H1 (cell line): ENCODE data around the gene MLH3. TPM values are rescaled to one million over a fixed set of nuclear protein-coding genes. Genes with fewer than 3 reads are reported as not detected.

Source experiments
- CTCF ChIA-PET: fragments of 300-600 bp; sonication (Branson Sonifier 250); formaldehyde crosslinking; loops from one replicate; lab custom pipeline; 2021; ENCODE audit not compliant: partially characterized antibody; lab: Charles Lee
- POLR2A ChIA-PET: fragments of 300-600 bp; sonication (Branson Sonifier 250); formaldehyde crosslinking; loops from one replicate; lab custom pipeline; 2021; ENCODE audit warnings: inconsistent platforms; ENCODE audit not compliant: partially characterized antibody; lab: Charles Lee
- DNase-seq, 2 experiments: peaks; one replicate each; pipeline versions ENCODE4 v3.0.0 to v3.0.0-alpha.2; 2010 to 2022; ENCODE audit warnings: low spot score in 2 of 2, low read depth in 1 of 2, mixed read lengths in 1 of 2
- FAIRE-seq: peaks from 2 replicates; lab custom pipeline; 2011; peaks lifted over from hg19 to GRCh38; lab: Jason Lieb, UNC
- H2AFZ ChIP-seq: 2 replicates; pipeline ENCODE4 v1.8.1; 2012; ENCODE audit warnings: low read length, inconsistent platforms
- H2AK5ac ChIP-seq: 2 replicates; pipeline ENCODE4 v1.6.1; 2013; ENCODE audit warnings: low read depth, low read length
- H2BK120ac ChIP-seq: replicated peaks from 2 replicates; pipeline ENCODE3; 2013; ENCODE audit warnings: low read depth, low read length, inconsistent platforms
- H2BK12ac ChIP-seq: 2 replicates; pipeline ENCODE4 v1.6.1; 2013; ENCODE audit warnings: low read depth, low read length
- H2BK15ac ChIP-seq: 2 replicates; pipeline ENCODE4 v1.6.1; 2013; ENCODE audit warnings: low read length
- H2BK20ac ChIP-seq: 2 replicates; pipeline ENCODE4 v1.6.1; 2013; ENCODE audit warnings: low read length
- H2BK5ac ChIP-seq: 2 replicates; pipeline ENCODE4 v1.6.1; 2013; ENCODE audit warnings: low read depth, low read length
- H3K14ac ChIP-seq: 2 replicates; pipeline ENCODE4 v1.6.1; 2013; ENCODE audit warnings: inconsistent platforms; ENCODE audit not compliant: insufficient read length
- H3K18ac ChIP-seq: 2 replicates; pipeline ENCODE4 v1.6.1; 2013; ENCODE audit warnings: low read length; ENCODE audit errors: extremely low read depth
- H3K23ac ChIP-seq: 2 replicates; pipeline ENCODE4 v1.6.1; 2013; ENCODE audit warnings: inconsistent platforms; ENCODE audit not compliant: insufficient read length
- H3K23me2 ChIP-seq: 2 replicates; pipeline ENCODE4 v1.6.1; 2013; ENCODE audit warnings: low read depth, low read length
- H3K27ac ChIP-seq: 2 replicates; pipeline ENCODE4 v1.6.1; 2011; ENCODE audit warnings: low read depth, low read length, inconsistent platforms
- H3K27me3 ChIP-seq, 4 experiments: replicated peaks in 1 of 4; 1 replicate in 1 of 4; 2 replicates in 3 of 4; pipeline versions ENCODE4 v1.6.1 to v1.8.1; 2011 to 2013; ENCODE audit warnings: low read length in 3 of 4, mild to moderate bottlenecking in 3 of 4, inconsistent platforms in 2 of 4, mixed read lengths in 2 of 4, moderate library complexity in 1 of 4; ENCODE audit not compliant: control insufficient read depth in 3 of 4, insufficient read depth in 3 of 4; ENCODE audit errors: extremely low read depth in 1 of 4
- H3K36me3 ChIP-seq, 4 experiments: 2 replicates each; pipeline versions ENCODE4 v1.6.1 to v1.8.1; 2011 to 2013; ENCODE audit warnings: mild to moderate bottlenecking in 4 of 4, low read length in 3 of 4, moderate library complexity in 2 of 4, control low read depth in 1 of 4, inconsistent platforms in 1 of 4; ENCODE audit not compliant: insufficient read depth in 4 of 4, control insufficient read depth in 2 of 4
- H3K4ac ChIP-seq: replicated peaks from 2 replicates; pipeline ENCODE3; 2013; ENCODE audit warnings: low read length, low read depth, mixed read lengths, inconsistent platforms; ENCODE audit not compliant: insufficient read length
- H3K4me1 ChIP-seq, 4 experiments: replicated peaks in 1 of 4; 1 replicate in 1 of 4; 2 replicates in 3 of 4; pipeline versions ENCODE4 v1.6.1 to v1.8.1; 2011 to 2013; ENCODE audit warnings: low read length in 3 of 4, inconsistent platforms in 2 of 4, mixed read lengths in 1 of 4; ENCODE audit not compliant: insufficient read depth in 4 of 4, control insufficient read depth in 3 of 4
- H3K4me2 ChIP-seq, 2 experiments: 2 replicates each; pipeline versions ENCODE4 v1.6.1 to v1.8.1; 2011 to 2013; ENCODE audit warnings: low read depth in 2 of 2, low read length in 2 of 2, control low read depth in 1 of 2, inconsistent platforms in 1 of 2, mild to moderate bottlenecking in 1 of 2; ENCODE audit not compliant: insufficient read depth in 1 of 2
- H3K4me3 ChIP-seq, 4 experiments: fragments of 200-600, 300-600 bp in 1 of 4; sonication (generic), shearing (Covaris generic), sonication (Bioruptor Twin) in 1 of 4; 2 replicates each; pipeline versions ENCODE4 v1.5.1 to v1.8.1; 2011 to 2016; ENCODE audit warnings: low read length in 4 of 4, low read depth in 3 of 4, control low read depth in 2 of 4, inconsistent platforms in 2 of 4, mild to moderate bottlenecking in 2 of 4, mixed read lengths in 1 of 4, moderate library complexity in 1 of 4; ENCODE audit not compliant: insufficient read depth in 2 of 4; ENCODE audit errors: extremely low read depth in 1 of 4
- H3K56ac ChIP-seq: replicated peaks from 2 replicates; pipeline ENCODE3; 2013; ENCODE audit warnings: low read depth, mild to moderate bottlenecking, mixed read lengths, low read length, inconsistent platforms; ENCODE audit not compliant: insufficient read length
- H3K79me1 ChIP-seq: 2 replicates; pipeline ENCODE4 v1.6.1; 2013; ENCODE audit warnings: low read depth, low read length, control low read depth
- H3K79me2 ChIP-seq, 2 experiments: 2 replicates each; pipeline versions ENCODE4 v1.6.1 to v1.8.1; 2012 to 2013; ENCODE audit warnings: low read length in 2 of 2, mild to moderate bottlenecking in 2 of 2, inconsistent platforms in 1 of 2; ENCODE audit not compliant: insufficient read depth in 2 of 2, control insufficient read depth in 1 of 2
- H3K9ac ChIP-seq, 4 experiments: replicated peaks in 1 of 4; 1 replicate in 1 of 4; 2 replicates in 3 of 4; pipeline versions ENCODE4 v1.6.1 to v1.8.1; 2011 to 2013; ENCODE audit warnings: low read depth in 3 of 4, low read length in 3 of 4, control low read depth in 2 of 4, mild to moderate bottlenecking in 2 of 4, moderate library complexity in 2 of 4, inconsistent platforms in 1 of 4; ENCODE audit errors: extremely low read depth in 1 of 4
- H3K9me3 ChIP-seq, 2 experiments: 2 replicates each; pipeline versions ENCODE4 v1.6.1 to v1.8.1; 2012 to 2013; ENCODE audit warnings: mild to moderate bottlenecking in 2 of 2, moderate library complexity in 2 of 2, control low read depth in 1 of 2, inconsistent platforms in 1 of 2, low read depth in 1 of 2, low read length in 1 of 2, mixed read lengths in 1 of 2; ENCODE audit not compliant: insufficient read depth in 2 of 2
- H4K20me1 ChIP-seq, 2 experiments: replicated peaks in 1 of 2; 2 replicates each; pipeline versions ENCODE3 to v1.8.1; 2011 to 2013; ENCODE audit warnings: inconsistent platforms in 2 of 2, low read length in 2 of 2, mild to moderate bottlenecking in 1 of 2; ENCODE audit not compliant: insufficient read depth in 2 of 2, control insufficient read depth in 1 of 2
- H4K5ac ChIP-seq: 2 replicates; pipeline ENCODE4 v1.6.1; 2013; ENCODE audit warnings: low read length, low read depth, mixed read lengths, inconsistent platforms; ENCODE audit not compliant: insufficient read length
- H4K8ac ChIP-seq: 2 replicates; pipeline ENCODE4 v1.8.0; 2013; ENCODE audit warnings: mild to moderate bottlenecking, moderate library complexity, low read length, inconsistent platforms; ENCODE audit not compliant: insufficient read depth; ENCODE audit errors: extremely low read depth
- H4K91ac ChIP-seq: replicated peaks from 2 replicates; pipeline ENCODE3; 2013; ENCODE audit warnings: low read length, mixed read lengths, inconsistent platforms; ENCODE audit not compliant: insufficient read length
- GTF2F1 ChIP-seq: IDR thresholded peaks from 2 replicates; pipeline ENCODE4 v1.6.1; 2012; ENCODE audit warnings: low read depth, low read length, improper control_type of control experiment, borderline replicate concordance
- HDAC2 ChIP-seq, 2 experiments: fragments of 300-600 bp in 1 of 2; sonication (generic) in 1 of 2; IDR thresholded peaks; 2 replicates each; pipeline ENCODE4 v1.6.1; 2011 to 2012; ENCODE audit warnings: low read depth in 2 of 2, low read length in 2 of 2, mild to moderate bottlenecking in 2 of 2, moderate library complexity in 2 of 2, borderline replicate concordance in 1 of 2, inconsistent platforms in 1 of 2
- MAFK ChIP-seq: IDR thresholded peaks from 2 replicates; pipeline ENCODE4 v1.6.1; 2012; ENCODE audit warnings: low read depth, mild to moderate bottlenecking, improper control_type of control experiment, low read length
- SIX5 ChIP-seq: IDR thresholded peaks from 2 replicates; pipeline ENCODE4 v1.6.1; 2011; ENCODE audit warnings: mild to moderate bottlenecking, low read depth, low read length
- SRF ChIP-seq: IDR thresholded peaks from 2 replicates; pipeline ENCODE4 v1.6.1; 2011; ENCODE audit warnings: mild to moderate bottlenecking, low read depth, low read length, moderate library complexity
- TAF1 ChIP-seq: IDR thresholded peaks from 2 replicates; pipeline ENCODE4 v1.6.1; 2011; ENCODE audit warnings: mild to moderate bottlenecking, low read depth, low read length
- TAF7 ChIP-seq: optimal IDR thresholded peaks from 2 replicates; pipeline ENCODE3; 2011; ENCODE audit warnings: low read depth, mild to moderate bottlenecking, inconsistent platforms, low read length, moderate library complexity, borderline replicate concordance
- TEAD4 ChIP-seq: IDR thresholded peaks from 2 replicates; pipeline ENCODE4 v1.6.1; 2012; ENCODE audit warnings: low read depth, low read length, inconsistent platforms, mixed read lengths
- YY1 ChIP-seq: IDR thresholded peaks from 2 replicates; pipeline ENCODE4 v1.6.1; 2011; ENCODE audit warnings: low read depth, mild to moderate bottlenecking, low read length
- WGBS, 2 experiments: shearing (Covaris generic) in 1 of 2; methylation state at CpG; one replicate each; pipeline versions ENCODE4 v1.1.6 to v1.1.7; 2013 to 2015; ENCODE audit warnings: low lambda C conversion rate in 2 of 2, mixed read lengths in 2 of 2, inconsistent platforms in 1 of 2, low coverage in 1 of 2, missing lambda C conversion rate in 1 of 2; ENCODE audit not compliant: insufficient replicate concordance in 2 of 2, insufficient coverage in 1 of 2, insufficient read length in 1 of 2; ENCODE audit errors: extremely low coverage in 1 of 2, missing lambda C conversion rate in 1 of 2; 5-methylcytosine and 5-hydroxymethylcytosine counted together
- polyA plus RNA-seq, 7 experiments: library from polyadenylated mRNA; depleted of rRNA in 3 of 7; stranded (reverse) in 5 of 7; unstranded in 2 of 7; fragments of >200 nt in 5 of 7; fragments of 200-250 nt in 2 of 7; gene quantifications; 1 replicate in 5 of 7; 2 replicates in 1 of 7; 4 replicates in 1 of 7; pipeline versions ENCODE4 v1.2.1 to v1.2.3, GENCODE V29; 2011 to 2013; ENCODE audit warnings: missing spikeins in 2 of 7, mixed read lengths in 2 of 7
- total RNA-seq: library from RNA; stranded (reverse); fragmentation: NEBNext Ultra II Directional; extraction: Animal tissue kit (Norgen Biotek cat#: 25700); gene quantifications from 2 replicates; pipeline ENCODE4 v1.2.1, GENCODE V29; 2021
- TF ChIP-seq, protein P1 (sequence below): IDR thresholded peaks from 2 replicates; pipeline ENCODE4 v1.6.1; 2012; ENCODE audit warnings: inconsistent platforms

MLH3 gene
- total and polyA plus RNA-seq, 2 of the 8 experiments (the other 6 are each of a cell fraction or from before 2014, with no cell fraction given), result 9.3 to 20.1 TPM

DNA sequence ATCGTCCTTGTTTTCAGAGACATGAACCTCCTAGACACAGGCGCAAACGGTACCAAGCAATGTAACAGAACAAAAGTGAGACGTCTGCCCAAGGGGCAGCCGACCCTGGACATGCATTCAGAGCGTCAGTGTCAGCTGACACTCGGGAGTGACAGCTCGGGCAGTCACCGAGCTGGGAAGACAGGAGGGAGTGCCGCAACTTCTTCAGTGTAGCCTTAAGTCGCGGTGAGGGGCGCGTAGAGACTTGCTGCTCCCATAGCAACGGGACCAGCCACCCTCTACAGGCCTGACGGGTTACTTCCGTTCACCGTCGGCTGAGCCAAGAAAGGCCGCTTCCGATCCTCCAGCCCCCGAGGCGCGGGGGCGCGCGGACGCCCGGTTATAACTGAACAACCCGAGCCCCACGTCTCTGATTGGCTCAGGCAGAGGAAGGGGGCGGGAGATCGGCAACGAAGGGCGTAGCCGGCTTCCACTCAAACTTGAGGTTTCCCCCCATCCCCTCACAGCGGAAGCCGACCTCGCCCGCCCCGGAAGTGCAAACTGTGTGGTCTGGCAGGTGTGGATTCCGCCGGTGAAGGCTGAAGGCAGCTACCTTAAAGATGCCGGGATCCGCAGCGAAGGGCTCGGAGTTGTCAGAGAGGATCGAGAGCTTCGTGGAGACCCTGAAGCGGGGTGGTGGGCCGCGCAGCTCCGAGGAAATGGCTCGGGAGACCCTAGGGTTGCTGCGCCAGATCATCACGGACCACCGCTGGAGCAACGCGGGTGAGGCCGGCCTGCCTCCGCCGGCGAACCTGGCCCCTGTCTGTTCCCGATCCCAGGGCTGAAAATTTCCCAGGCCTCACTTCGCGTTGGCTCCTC lies 48.6 kb downstream of the MLH3 start, which contains the start of gene EIF2B2:
EIF2B2 (plus strand) TSS at position 530 of the 858 bp plus-strand sequence; CDS start at position 600, 70 bp downstream.
- H3K9ac ChIP-seq, result peak within 1 kb of the TSS; percentile 72 to 89 (median 74)
- peak within 1 kb of the TSS; percentile 73 to 99 (median 95) for H3K4me3 ChIP-seq
- H3K27me3 ChIP-seq, result no peaks in the 10 kb centered on the region
- H3K18ac ChIP-seq, result no peak within 1 kb of the TSS; the same call in 1 of the 2 replicates
- peak within 1 kb of the TSS; percentile 20; the same call in 1 of the 2 replicates for H3K27ac ChIP-seq
- peak within 1 kb of the TSS; percentile 95 to 96 for H3K4me2 ChIP-seq
- no peak within 1 kb of the TSS for H2BK12ac ChIP-seq
- peaks cover 0 to 10% of the 10 kb centered on the region in 2 experiments for H4K20me1 ChIP-seq
- H3K36me3 ChIP-seq, result peaks cover 3 to 24% (median 17%) of the 10 kb centered on the region in 4 experiments; a peak in 7 of 8 replicates
- no peaks in the 10 kb centered on the region for H3K9me3 ChIP-seq
- peaks cover 0 to 13% of the 10 kb centered on the region in 2 experiments; a peak in 2 of 4 replicates for H3K79me2 ChIP-seq
- H3K23me2 ChIP-seq, result peaks cover 10% of the 10 kb centered on the region; the same call in 1 of the 2 replicates
- no peak within 1 kb of the TSS for H3K56ac ChIP-seq
- FAIRE-seq (no peak), DNase-seq (peak; percentile 95 to 98)
- H3K4me1 ChIP-seq, result peaks cover 0 to 5% (median 4%) of the 10 kb centered on the region in 4 experiments; a peak in 4 of 7 replicates
- no peak within 1 kb of the TSS for H2BK120ac ChIP-seq
- peak within 1 kb of the TSS; percentile 32 for H3K4ac ChIP-seq
- no peak within 1 kb of the TSS for H2BK20ac ChIP-seq
- H2BK5ac ChIP-seq, result peak within 1 kb of the TSS; percentile 32; the same call in 1 of the 2 replicates
- 4% methylated on average over 47 of the region's 66 CpGs; no CpG with 5 or more reads in 1 of the 2 experiments for WGBS, 2 experiments
- peak within 1 kb of the TSS; percentile 97 for H2AFZ ChIP-seq
- no peak within 1 kb of the TSS for H2BK15ac ChIP-seq
- peaks cover 6% of the 10 kb centered on the region for H3K79me1 ChIP-seq
- ChIA-PET POLR2A (interaction anchor here (0.9 to 2.4 kb wide), 10 partner anchors 10 to 97 kb away, joined by 3 to 9 read pairs (median 4); partner anchors contain the start of genes PGF and ZC2HC1C), CTCF (interaction anchor here (0.7 to 3.7 kb wide), 17 partner anchors 8 to 98 kb away, joined by 3 to 29 read pairs (median 4); no protein-coding TSS in a partner anchor)
- H4K8ac ChIP-seq, result peak within 1 kb of the TSS; percentile 91
- no peak within 1 kb of the TSS for H3K23ac ChIP-seq
- H4K5ac ChIP-seq, result peak within 1 kb of the TSS; percentile 81
- H2AK5ac ChIP-seq, result no peak within 1 kb of the TSS
- no peak within 1 kb of the TSS for H3K14ac ChIP-seq
- no peak within 1 kb of the TSS for H4K91ac ChIP-seq
- TF ChIP-seq, protein P1, sequence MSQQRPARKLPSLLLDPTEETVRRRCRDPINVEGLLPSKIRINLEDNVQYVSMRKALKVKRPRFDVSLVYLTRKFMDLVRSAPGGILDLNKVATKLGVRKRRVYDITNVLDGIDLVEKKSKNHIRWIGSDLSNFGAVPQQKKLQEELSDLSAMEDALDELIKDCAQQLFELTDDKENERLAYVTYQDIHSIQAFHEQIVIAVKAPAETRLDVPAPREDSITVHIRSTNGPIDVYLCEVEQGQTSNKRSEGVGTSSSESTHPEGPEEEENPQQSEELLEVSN, result no peak; the same call in 1 of the 2 replicates
- TF ChIP-seq YY1 (no peak), SRF (peak; percentile 52), TEAD4 (peak; percentile 35; the same call in 1 of the 2 replicates), TAF1 (0 out of 2 replicates have a peak, but pooled peaks have one; percentile 33), GTF2F1 (no peak), SIX5 (no peak), TAF7 (no peak), HDAC2 (IDR thresholded peaks at IDR 0.05; ENCODE audit: borderline replicate concordance in 1 of 2, low read depth in 2 of 2, low read length in 2 of 2) (peak in 1 of 2 experiments; percentile 89; a peak in 1 of 4 replicates), MAFK (no peak)
